ENCODE data around the gene OPCML.

- TF ChIP-seq POLR2A (IDR thresholded peaks at IDR 0.05) (no peak), CTCF (IDR thresholded peaks at IDR 0.05) (no peak)
Measured at GRCh38 chr11:132782102-132782501, 750.2 kb downstream of the OPCML start.
